GM23338 (cell line): Measurements from ENCODE around the gene TBX3. TPM values are rescaled to one million over a fixed set of nuclear protein-coding genes. Genes with fewer than 3 reads are reported as not detected.

Source experiments
- ATAC-seq: fragments of 200-7000 bp; cut with Tn5 transposase; 3 replicates; pipeline ENCODE4 v1.9.1; 2020
- DNase-seq: peaks from one replicate; pipeline ENCODE4 v3.0.0-alpha.2; 2015; ENCODE audit warnings: low spot score
- H2AFZ ChIP-seq: fragments of 200-600 bp; sonication (generic); 2 replicates; pipeline ENCODE4 v1.8.0; 2016; ENCODE audit warnings: antibody characterized with exemption, mild to moderate bottlenecking, moderate library complexity
- H3F3A ChIP-seq: fragments of 200-600 bp; sonication (generic); replicated peaks from 2 replicates; pipeline ENCODE4 v1.8.0; 2017; ENCODE audit warnings: antibody characterized with exemption, mixed run types, low read depth
- H3K27ac ChIP-seq: fragments of 200-600 bp; sonication (generic); 2 replicates; pipeline ENCODE4 v1.6.1; 2016; ENCODE audit warnings: low read depth
- H3K27me3 ChIP-seq: fragments of 200-600 bp; sonication (generic); 2 replicates; pipeline ENCODE4 v1.8.0; 2016; ENCODE audit warnings: mild to moderate bottlenecking, mixed run types, moderate library complexity; ENCODE audit not compliant: insufficient read depth
- H3K36me3 ChIP-seq: fragments of 200-600 bp; sonication (generic); 2 replicates; pipeline ENCODE4 v1.8.0; 2016; ENCODE audit warnings: mild to moderate bottlenecking; ENCODE audit not compliant: insufficient read depth
- H3K4me1 ChIP-seq: fragments of 200-600 bp; sonication (generic); 2 replicates; pipeline ENCODE4 v1.8.0; 2016; ENCODE audit warnings: mild to moderate bottlenecking, moderate library complexity; ENCODE audit not compliant: insufficient read depth
- H3K4me2 ChIP-seq: fragments of 200-600 bp; sonication (generic); 2 replicates; pipeline ENCODE4 v1.7.1; 2017; ENCODE audit warnings: mixed run types
- H3K4me3 ChIP-seq: fragments of 200-600 bp; sonication (generic); 2 replicates; pipeline ENCODE4 v1.6.1; 2016; ENCODE audit warnings: mixed run types
- H3K79me2 ChIP-seq: fragments of 200-600 bp; sonication (generic); replicated peaks from 2 replicates; pipeline ENCODE4 v1.8.0; 2017; ENCODE audit warnings: mild to moderate bottlenecking; ENCODE audit not compliant: insufficient read depth
- H3K9me2 ChIP-seq: fragments of 200-600 bp; sonication (generic); 2 replicates; pipeline ENCODE4 v1.8.0; 2017; ENCODE audit not compliant: insufficient read depth
- H4K20me1 ChIP-seq: fragments of 200-600 bp; sonication (generic); replicated peaks from 2 replicates; pipeline ENCODE4 v1.8.0; 2017; ENCODE audit warnings: mild to moderate bottlenecking; ENCODE audit not compliant: insufficient read depth
- H3K27ac Mint-ChIP-seq: 2 replicates; pipeline ENCODE4 v1.8.0; 2020; ENCODE audit warnings: inconsistent platforms, mild to moderate bottlenecking, moderate library complexity, mixed read lengths
- H3K27me3 Mint-ChIP-seq: 3 replicates; pipeline ENCODE4 v1.8.0; 2022; ENCODE audit warnings: low read depth, mild to moderate bottlenecking, moderate library complexity, mixed read lengths, inconsistent platforms; ENCODE audit not compliant: insufficient read depth, poor library complexity
- H3K36me3 Mint-ChIP-seq: 3 replicates; pipeline ENCODE4 v1.8.0; 2021; ENCODE audit warnings: low read depth, mild to moderate bottlenecking, inconsistent platforms, moderate library complexity, mixed read lengths
- H3K4me1 Mint-ChIP-seq: 3 replicates; pipeline ENCODE4 v1.8.0; 2020; ENCODE audit warnings: mild to moderate bottlenecking, inconsistent platforms, mixed read lengths
- H3K4me3 Mint-ChIP-seq: 3 replicates; pipeline ENCODE4 v1.8.0; 2021; ENCODE audit warnings: moderate library complexity, mild to moderate bottlenecking, inconsistent platforms, mixed read lengths
- H3K9me3 Mint-ChIP-seq: 3 replicates; pipeline ENCODE4 v1.8.0; 2020; ENCODE audit warnings: moderate library complexity, mild to moderate bottlenecking, inconsistent platforms, mixed read lengths
- CREB1 ChIP-seq: fragments of 250-450 bp; sonication (Bioruptor Pico); IDR thresholded peaks from 2 replicates; pipeline ENCODE4 v1.5.0; 2020; ENCODE audit warnings: low read depth, mild to moderate bottlenecking, moderate library complexity
- EZH2 ChIP-seq: fragments of 200-600 bp; sonication (generic); IDR thresholded peaks from one replicate; pipeline ENCODE4 v1.8.0; 2017; ENCODE audit warnings: antibody characterized with exemption, mild to moderate bottlenecking, low read depth; ENCODE audit not compliant: unreplicated experiment
- JUNB ChIP-seq: IDR thresholded peaks from one replicate; pipeline ENCODE4 v1.6.1; 2016; ENCODE audit warnings: antibody characterized with exemption; ENCODE audit not compliant: unreplicated experiment
- POLR2AphosphoS5 ChIP-seq: IDR thresholded peaks from 2 replicates; pipeline ENCODE4 v1.6.1; 2016; ENCODE audit warnings: antibody characterized with exemption, low read depth
- STAT1 ChIP-seq: IDR thresholded peaks from one replicate; pipeline ENCODE4 v1.6.1; 2016; ENCODE audit warnings: antibody characterized with exemption; ENCODE audit not compliant: unreplicated experiment
- ZNF114 ChIP-seq: fragments of 250-450 bp; sonication (Bioruptor Pico); IDR thresholded peaks from 2 replicates; pipeline ENCODE4 v1.5.0; 2020; ENCODE audit warnings: mild to moderate bottlenecking, moderate library complexity
- ZNF331 ChIP-seq: fragments of 250-450 bp; sonication (Bioruptor Pico); IDR thresholded peaks from 2 replicates; pipeline ENCODE4 v1.5.0; 2020; ENCODE audit warnings: low read depth, mild to moderate bottlenecking, moderate library complexity
- polyA plus RNA-seq: library from polyadenylated mRNA; unstranded; fragments of >200 nt; fragmentation: Nextera tagmentation; extraction: Ambion mirVana; gene quantifications from 2 replicates; pipeline ENCODE4 v1.2.1, GENCODE V29; 2016
- total RNA-seq: library from RNA; depleted of rRNA; stranded (reverse); fragments of >200 nt; shearing (Covaris generic); gene quantifications from 2 replicates; pipeline ENCODE4 v1.2.3, GENCODE V29; 2014
- TF ChIP-seq, protein P1 (sequence below): IDR thresholded peaks from 2 replicates; pipeline ENCODE4 v1.6.1; 2016; ENCODE audit warnings: antibody characterized with exemption
- TF ChIP-seq, protein P2 (sequence below): IDR thresholded peaks from one replicate; pipeline ENCODE4 v1.6.1; 2018; ENCODE audit warnings: antibody characterized with exemption; ENCODE audit not compliant: unreplicated experiment
- TF ChIP-seq, protein P3 (sequence below), 2 experiments: fragments of 200-600 bp in 1 of 2; sonication (generic) in 1 of 2; conservative IDR thresholded peaks; 2 replicates each; pipeline versions ENCODE4 v1.5.1 to v1.6.1; 2016 to 2017; ENCODE audit warnings: antibody characterized with exemption in 2 of 2, low read depth in 2 of 2, mild to moderate bottlenecking in 2 of 2, moderate library complexity in 1 of 2

TBX3 gene
- total and polyA plus RNA-seq, 2 experiments from 2014 or later = 0.18 to 0.24 TPM

- TF ChIP-seq, protein P1, sequence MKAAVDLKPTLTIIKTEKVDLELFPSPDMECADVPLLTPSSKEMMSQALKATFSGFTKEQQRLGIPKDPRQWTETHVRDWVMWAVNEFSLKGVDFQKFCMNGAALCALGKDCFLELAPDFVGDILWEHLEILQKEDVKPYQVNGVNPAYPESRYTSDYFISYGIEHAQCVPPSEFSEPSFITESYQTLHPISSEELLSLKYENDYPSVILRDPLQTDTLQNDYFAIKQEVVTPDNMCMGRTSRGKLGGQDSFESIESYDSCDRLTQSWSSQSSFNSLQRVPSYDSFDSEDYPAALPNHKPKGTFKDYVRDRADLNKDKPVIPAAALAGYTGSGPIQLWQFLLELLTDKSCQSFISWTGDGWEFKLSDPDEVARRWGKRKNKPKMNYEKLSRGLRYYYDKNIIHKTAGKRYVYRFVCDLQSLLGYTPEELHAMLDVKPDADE = no peak
- TF ChIP-seq, protein P2, sequence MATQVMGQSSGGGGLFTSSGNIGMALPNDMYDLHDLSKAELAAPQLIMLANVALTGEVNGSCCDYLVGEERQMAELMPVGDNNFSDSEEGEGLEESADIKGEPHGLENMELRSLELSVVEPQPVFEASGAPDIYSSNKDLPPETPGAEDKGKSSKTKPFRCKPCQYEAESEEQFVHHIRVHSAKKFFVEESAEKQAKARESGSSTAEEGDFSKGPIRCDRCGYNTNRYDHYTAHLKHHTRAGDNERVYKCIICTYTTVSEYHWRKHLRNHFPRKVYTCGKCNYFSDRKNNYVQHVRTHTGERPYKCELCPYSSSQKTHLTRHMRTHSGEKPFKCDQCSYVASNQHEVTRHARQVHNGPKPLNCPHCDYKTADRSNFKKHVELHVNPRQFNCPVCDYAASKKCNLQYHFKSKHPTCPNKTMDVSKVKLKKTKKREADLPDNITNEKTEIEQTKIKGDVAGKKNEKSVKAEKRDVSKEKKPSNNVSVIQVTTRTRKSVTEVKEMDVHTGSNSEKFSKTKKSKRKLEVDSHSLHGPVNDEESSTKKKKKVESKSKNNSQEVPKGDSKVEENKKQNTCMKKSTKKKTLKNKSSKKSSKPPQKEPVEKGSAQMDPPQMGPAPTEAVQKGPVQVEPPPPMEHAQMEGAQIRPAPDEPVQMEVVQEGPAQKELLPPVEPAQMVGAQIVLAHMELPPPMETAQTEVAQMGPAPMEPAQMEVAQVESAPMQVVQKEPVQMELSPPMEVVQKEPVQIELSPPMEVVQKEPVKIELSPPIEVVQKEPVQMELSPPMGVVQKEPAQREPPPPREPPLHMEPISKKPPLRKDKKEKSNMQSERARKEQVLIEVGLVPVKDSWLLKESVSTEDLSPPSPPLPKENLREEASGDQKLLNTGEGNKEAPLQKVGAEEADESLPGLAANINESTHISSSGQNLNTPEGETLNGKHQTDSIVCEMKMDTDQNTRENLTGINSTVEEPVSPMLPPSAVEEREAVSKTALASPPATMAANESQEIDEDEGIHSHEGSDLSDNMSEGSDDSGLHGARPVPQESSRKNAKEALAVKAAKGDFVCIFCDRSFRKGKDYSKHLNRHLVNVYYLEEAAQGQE = no peak
These were observed 5.9 kb downstream of the TBX3 start (continued) for GRCh38 chr12:114678028-114678427.

DNA sequence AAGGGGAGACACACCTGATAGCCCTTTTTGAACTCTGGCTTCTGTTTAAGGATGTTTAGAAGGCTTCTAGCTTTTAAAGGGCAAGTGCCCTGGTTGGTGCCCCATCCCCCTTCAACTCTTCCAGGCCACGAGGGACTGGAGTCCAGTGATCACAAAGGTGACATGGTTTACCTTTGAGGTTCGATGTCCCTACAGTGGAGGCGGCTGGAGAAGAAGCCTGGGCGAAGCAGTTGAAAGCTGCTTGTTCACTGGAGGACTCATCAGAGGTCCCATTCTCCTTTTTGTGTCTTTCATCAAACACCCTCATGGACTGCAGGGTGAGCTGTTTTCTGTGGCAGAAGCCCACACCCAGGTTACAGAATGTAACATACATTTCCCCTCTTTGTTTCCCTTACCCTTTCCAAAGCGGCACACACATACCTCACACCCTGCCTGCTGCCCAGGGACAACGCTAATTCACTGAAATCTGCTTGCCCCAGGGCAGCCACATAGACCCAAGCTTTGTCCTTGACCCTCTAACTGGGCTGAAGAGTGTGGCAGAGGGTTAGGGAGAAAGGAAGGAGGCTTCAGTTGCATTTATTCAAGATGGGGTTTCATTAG, 7.7 kb downstream of the TBX3 start:
- Mint-ChIP-seq H3K36me3 (no peaks in the 10 kb centered on the region), H3K4me3 (peak overlapping the region; percentile 21; the same call in 1 of the 3 replicates), H3K4me1 (peaks cover 74% of the 10 kb centered on the region), H3K9me3 (no peaks in the 10 kb centered on the region; the same call in 1 of the 3 replicates), H3K27me3 (peaks cover 99% of the 10 kb centered on the region), H3K27ac (no peak overlapping the region)
- Histone ChIP-seq H3K36me3 (no peaks in the 10 kb centered on the region), H4K20me1 (peaks cover 13% of the 10 kb centered on the region), H3K79me2 (no peaks in the 10 kb centered on the region), H3F3A (peaks cover 51% of the 10 kb centered on the region), H3K9me2 (no peaks in the 10 kb centered on the region), H2AFZ (no peak overlapping the region), H3K4me1 (peaks cover 88% of the 10 kb centered on the region), H3K27me3 (peaks cover 100% of the 10 kb centered on the region), H3K4me2 (peak overlapping the region; percentile 62), H3K4me3 (peak overlapping the region; percentile 40), H3K27ac (no peak overlapping the region)
- ATAC-seq (no peak), DNase-seq (peak; percentile 24)
- TF ChIP-seq ZNF331 (CRISPR knock-in tag) (no peak), EZH2 (no peak), JUNB (no peak), CREB1 (CRISPR knock-in tag) (no peak), STAT1 (no peak), ZNF114 (no peak), POLR2AphosphoS5 (no peak)
- TF ChIP-seq, protein P3, sequence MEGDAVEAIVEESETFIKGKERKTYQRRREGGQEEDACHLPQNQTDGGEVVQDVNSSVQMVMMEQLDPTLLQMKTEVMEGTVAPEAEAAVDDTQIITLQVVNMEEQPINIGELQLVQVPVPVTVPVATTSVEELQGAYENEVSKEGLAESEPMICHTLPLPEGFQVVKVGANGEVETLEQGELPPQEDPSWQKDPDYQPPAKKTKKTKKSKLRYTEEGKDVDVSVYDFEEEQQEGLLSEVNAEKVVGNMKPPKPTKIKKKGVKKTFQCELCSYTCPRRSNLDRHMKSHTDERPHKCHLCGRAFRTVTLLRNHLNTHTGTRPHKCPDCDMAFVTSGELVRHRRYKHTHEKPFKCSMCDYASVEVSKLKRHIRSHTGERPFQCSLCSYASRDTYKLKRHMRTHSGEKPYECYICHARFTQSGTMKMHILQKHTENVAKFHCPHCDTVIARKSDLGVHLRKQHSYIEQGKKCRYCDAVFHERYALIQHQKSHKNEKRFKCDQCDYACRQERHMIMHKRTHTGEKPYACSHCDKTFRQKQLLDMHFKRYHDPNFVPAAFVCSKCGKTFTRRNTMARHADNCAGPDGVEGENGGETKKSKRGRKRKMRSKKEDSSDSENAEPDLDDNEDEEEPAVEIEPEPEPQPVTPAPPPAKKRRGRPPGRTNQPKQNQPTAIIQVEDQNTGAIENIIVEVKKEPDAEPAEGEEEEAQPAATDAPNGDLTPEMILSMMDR (conservative IDR thresholded peaks at IDR 0.05; ENCODE audit: low read depth in 2 of 2) = no peak
- TF ChIP-seq, protein P1 = no peak
- TF ChIP-seq, protein P2 = no peak
